ENCODE data around the gene LRP1B.

- no peak for TF ChIP-seq RAD21 (conservative IDR thresholded peaks at IDR 0.05)
- no peak for TF ChIP-seq EP300 (conservative IDR thresholded peaks at IDR 0.05; ENCODE audit: poor library complexity, severe bottlenecking)
- TF ChIP-seq, protein P1, sequence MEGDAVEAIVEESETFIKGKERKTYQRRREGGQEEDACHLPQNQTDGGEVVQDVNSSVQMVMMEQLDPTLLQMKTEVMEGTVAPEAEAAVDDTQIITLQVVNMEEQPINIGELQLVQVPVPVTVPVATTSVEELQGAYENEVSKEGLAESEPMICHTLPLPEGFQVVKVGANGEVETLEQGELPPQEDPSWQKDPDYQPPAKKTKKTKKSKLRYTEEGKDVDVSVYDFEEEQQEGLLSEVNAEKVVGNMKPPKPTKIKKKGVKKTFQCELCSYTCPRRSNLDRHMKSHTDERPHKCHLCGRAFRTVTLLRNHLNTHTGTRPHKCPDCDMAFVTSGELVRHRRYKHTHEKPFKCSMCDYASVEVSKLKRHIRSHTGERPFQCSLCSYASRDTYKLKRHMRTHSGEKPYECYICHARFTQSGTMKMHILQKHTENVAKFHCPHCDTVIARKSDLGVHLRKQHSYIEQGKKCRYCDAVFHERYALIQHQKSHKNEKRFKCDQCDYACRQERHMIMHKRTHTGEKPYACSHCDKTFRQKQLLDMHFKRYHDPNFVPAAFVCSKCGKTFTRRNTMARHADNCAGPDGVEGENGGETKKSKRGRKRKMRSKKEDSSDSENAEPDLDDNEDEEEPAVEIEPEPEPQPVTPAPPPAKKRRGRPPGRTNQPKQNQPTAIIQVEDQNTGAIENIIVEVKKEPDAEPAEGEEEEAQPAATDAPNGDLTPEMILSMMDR (IDR thresholded peaks at IDR 0.05; ENCODE audit: poor library complexity, severe bottlenecking), result no peak
- TF ChIP-seq POLR2AphosphoS5 (IDR thresholded peaks at IDR 0.05), result no peak
- no peak for TF ChIP-seq TAF1 (IDR thresholded peaks at IDR 0.05; ENCODE audit: low read depth)
- TF ChIP-seq MXI1 (conservative IDR thresholded peaks at IDR 0.05; ENCODE audit: poor library complexity, severe bottlenecking), result no peak
- no peak for TF ChIP-seq EZH2 (IDR thresholded peaks at IDR 0.05; ENCODE audit: borderline replicate concordance, insufficient read depth, low read length, poor library complexity, severe bottlenecking)
- TF ChIP-seq, protein P2, sequence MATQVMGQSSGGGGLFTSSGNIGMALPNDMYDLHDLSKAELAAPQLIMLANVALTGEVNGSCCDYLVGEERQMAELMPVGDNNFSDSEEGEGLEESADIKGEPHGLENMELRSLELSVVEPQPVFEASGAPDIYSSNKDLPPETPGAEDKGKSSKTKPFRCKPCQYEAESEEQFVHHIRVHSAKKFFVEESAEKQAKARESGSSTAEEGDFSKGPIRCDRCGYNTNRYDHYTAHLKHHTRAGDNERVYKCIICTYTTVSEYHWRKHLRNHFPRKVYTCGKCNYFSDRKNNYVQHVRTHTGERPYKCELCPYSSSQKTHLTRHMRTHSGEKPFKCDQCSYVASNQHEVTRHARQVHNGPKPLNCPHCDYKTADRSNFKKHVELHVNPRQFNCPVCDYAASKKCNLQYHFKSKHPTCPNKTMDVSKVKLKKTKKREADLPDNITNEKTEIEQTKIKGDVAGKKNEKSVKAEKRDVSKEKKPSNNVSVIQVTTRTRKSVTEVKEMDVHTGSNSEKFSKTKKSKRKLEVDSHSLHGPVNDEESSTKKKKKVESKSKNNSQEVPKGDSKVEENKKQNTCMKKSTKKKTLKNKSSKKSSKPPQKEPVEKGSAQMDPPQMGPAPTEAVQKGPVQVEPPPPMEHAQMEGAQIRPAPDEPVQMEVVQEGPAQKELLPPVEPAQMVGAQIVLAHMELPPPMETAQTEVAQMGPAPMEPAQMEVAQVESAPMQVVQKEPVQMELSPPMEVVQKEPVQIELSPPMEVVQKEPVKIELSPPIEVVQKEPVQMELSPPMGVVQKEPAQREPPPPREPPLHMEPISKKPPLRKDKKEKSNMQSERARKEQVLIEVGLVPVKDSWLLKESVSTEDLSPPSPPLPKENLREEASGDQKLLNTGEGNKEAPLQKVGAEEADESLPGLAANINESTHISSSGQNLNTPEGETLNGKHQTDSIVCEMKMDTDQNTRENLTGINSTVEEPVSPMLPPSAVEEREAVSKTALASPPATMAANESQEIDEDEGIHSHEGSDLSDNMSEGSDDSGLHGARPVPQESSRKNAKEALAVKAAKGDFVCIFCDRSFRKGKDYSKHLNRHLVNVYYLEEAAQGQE (IDR thresholded peaks at IDR 0.05; ENCODE audit: borderline replicate concordance), result no peak
- TF ChIP-seq SMC3 (conservative IDR thresholded peaks at IDR 0.05; ENCODE audit: poor library complexity), result no peak
Measured at GRCh38 chr2:142025394-142025793, 105.4 kb downstream of the LRP1B start.

Data from neural cell (in vitro differentiated cells).